ENCODE measurements around the gene TMPRSS11A. TPM values are rescaled to one million over a fixed set of nuclear protein-coding genes. Genes with fewer than 3 reads are reported as not detected.

The TMPRSS11A gene
- total and polyA plus RNA-seq, 4 donors = not detected

DNA sequence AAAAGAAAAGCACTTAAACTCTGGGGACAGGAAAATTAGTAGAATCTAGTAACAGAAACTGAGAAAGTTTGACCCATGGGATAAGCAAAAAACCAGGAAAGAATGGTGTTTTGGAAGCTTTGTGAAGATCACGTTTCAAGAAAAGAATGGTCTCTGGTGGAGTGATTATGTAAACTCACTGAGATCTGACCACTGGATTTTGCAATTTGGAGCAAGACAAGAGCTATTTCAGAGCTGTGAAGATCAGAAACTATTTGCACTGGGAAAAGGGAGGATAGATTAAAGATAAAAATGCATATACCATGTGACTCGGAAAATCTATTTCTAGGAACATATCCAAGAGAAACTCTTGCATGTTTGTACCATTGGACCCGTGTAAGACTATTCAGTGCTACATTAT lies 83.8 kb downstream of the TMPRSS11A start:
- Histone ChIP-seq H3K27ac (ENCODE audit: low read depth in 1 of 2, low read length in 1 of 2) (no peak overlapping the region), H3K4me3 (no peak overlapping the region), H3K27me3 (ENCODE audit: control insufficient read depth in 3 of 3, insufficient read depth in 3 of 3, low read length in 2 of 3) (no peaks in the 10 kb centered on the region), H3K4me1 (ENCODE audit: control insufficient read depth in 5 of 5, insufficient read depth in 5 of 5, low read length in 5 of 5) (no peaks in the 10 kb centered on the region), H3K9me3 (ENCODE audit: control insufficient read depth in 4 of 4, insufficient read depth in 3 of 4, low read length in 3 of 4) (no peaks in the 10 kb centered on the region), H3K9ac (ENCODE audit: insufficient read depth in 1 of 2, low read length in 2 of 2) (no peak overlapping the region), H3K36me3 (ENCODE audit: control insufficient read depth in 4 of 4, insufficient read depth in 4 of 4, low read length in 4 of 4) (no peaks in the 10 kb centered on the region)
- no peak for DNase-seq
- ATAC-seq (ENCODE audit: insufficient read depth, low FRiP score) = no peak
- TF ChIP-seq, protein P1, sequence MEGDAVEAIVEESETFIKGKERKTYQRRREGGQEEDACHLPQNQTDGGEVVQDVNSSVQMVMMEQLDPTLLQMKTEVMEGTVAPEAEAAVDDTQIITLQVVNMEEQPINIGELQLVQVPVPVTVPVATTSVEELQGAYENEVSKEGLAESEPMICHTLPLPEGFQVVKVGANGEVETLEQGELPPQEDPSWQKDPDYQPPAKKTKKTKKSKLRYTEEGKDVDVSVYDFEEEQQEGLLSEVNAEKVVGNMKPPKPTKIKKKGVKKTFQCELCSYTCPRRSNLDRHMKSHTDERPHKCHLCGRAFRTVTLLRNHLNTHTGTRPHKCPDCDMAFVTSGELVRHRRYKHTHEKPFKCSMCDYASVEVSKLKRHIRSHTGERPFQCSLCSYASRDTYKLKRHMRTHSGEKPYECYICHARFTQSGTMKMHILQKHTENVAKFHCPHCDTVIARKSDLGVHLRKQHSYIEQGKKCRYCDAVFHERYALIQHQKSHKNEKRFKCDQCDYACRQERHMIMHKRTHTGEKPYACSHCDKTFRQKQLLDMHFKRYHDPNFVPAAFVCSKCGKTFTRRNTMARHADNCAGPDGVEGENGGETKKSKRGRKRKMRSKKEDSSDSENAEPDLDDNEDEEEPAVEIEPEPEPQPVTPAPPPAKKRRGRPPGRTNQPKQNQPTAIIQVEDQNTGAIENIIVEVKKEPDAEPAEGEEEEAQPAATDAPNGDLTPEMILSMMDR (IDR thresholded peaks at IDR 0.05; ENCODE audit: control extremely low read depth, extremely low read depth) = no peak
- WGBS, 2 donors = 68 to 81% methylated on average over 3 of the region's 3 CpGs

DNA sequence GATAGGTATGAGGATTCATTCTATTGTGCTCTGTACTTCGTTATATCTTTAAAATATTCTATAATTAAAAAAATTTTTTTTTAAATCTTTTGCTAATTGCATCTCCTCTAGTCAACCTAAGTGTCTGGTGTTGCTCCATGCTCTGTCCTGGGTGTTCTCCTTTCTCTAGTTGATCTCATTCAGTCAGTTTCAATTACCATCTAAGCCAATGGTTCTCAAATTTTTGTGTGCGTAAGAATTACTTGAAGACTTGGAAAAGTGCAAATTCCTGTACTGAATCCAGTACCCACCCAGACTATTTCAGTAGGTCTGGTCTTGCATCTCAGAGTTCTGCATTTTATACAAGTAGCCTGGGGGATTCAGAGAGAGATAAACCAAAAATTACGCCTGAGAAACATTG lies 86.2 kb downstream of the TMPRSS11A start:
- H3K4me1 ChIP-seq (ENCODE audit: control insufficient read depth in 5 of 5, insufficient read depth in 5 of 5, low read length in 5 of 5) = no peaks in the 10 kb centered on the region
- DNase-seq (no peak), ATAC-seq (ENCODE audit: insufficient read depth, low FRiP score) (no peak)
- H3K4me3 ChIP-seq = no peak overlapping the region
- no peaks in the 10 kb centered on the region for H3K36me3 ChIP-seq (ENCODE audit: control insufficient read depth in 4 of 4, insufficient read depth in 4 of 4, low read length in 4 of 4)
- no peak overlapping the region for H3K9ac ChIP-seq (ENCODE audit: insufficient read depth in 1 of 2, low read length in 2 of 2)
- no peaks in the 10 kb centered on the region for H3K9me3 ChIP-seq (ENCODE audit: control insufficient read depth in 4 of 4, insufficient read depth in 3 of 4, low read length in 3 of 4)
- TF ChIP-seq, protein P1 (IDR thresholded peaks at IDR 0.05; ENCODE audit: control extremely low read depth, extremely low read depth) = no peak
- H3K27ac ChIP-seq (ENCODE audit: low read depth in 1 of 2, low read length in 1 of 2) = no peak overlapping the region
- no peaks in the 10 kb centered on the region for H3K27me3 ChIP-seq (ENCODE audit: control insufficient read depth in 3 of 3, insufficient read depth in 3 of 3, low read length in 2 of 3)
- 78 to 94% methylated on average over 3 of the region's 3 CpGs for WGBS, 2 donors

DNA sequence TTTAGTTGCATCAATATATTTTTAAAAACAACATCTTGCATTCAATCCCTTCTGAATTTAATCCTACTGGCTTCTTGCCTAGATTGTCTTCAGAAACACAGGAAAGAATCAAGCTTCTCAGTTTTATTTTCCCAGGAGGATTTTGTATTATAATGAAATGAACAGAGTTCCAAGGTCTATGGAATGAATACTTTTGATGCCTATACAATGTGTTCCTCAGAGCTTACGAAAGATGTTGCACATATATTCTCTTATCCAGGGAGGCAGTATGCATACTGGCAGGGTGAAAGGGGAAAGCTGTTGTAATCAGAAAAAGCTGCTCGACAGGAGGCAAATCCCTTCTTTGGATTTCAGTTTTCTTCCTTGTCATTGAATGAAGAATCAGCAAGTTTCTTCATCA lies 88.3 kb downstream of the TMPRSS11A start:
- H3K36me3 ChIP-seq (ENCODE audit: control insufficient read depth in 4 of 4, insufficient read depth in 4 of 4, low read length in 4 of 4) = no peaks in the 10 kb centered on the region
- H3K27me3 ChIP-seq (ENCODE audit: control insufficient read depth in 3 of 3, insufficient read depth in 3 of 3, low read length in 2 of 3) = no peaks in the 10 kb centered on the region
- no peaks in the 10 kb centered on the region for H3K9me3 ChIP-seq (ENCODE audit: control insufficient read depth in 4 of 4, insufficient read depth in 3 of 4, low read length in 3 of 4)
- no peak overlapping the region for H3K27ac ChIP-seq (ENCODE audit: low read depth in 1 of 2, low read length in 1 of 2)
- H3K4me3 ChIP-seq = no peak overlapping the region
- H3K9ac ChIP-seq (ENCODE audit: insufficient read depth in 1 of 2, low read length in 2 of 2) = no peak overlapping the region
- 50 to 67% methylated on average over 2 of the region's 2 CpGs for WGBS, 2 donors
- TF ChIP-seq, protein P1 (IDR thresholded peaks at IDR 0.05; ENCODE audit: control extremely low read depth, extremely low read depth) = no peak
- no peak for DNase-seq
- no peak for ATAC-seq (ENCODE audit: insufficient read depth, low FRiP score)
- no peaks in the 10 kb centered on the region for H3K4me1 ChIP-seq (ENCODE audit: control insufficient read depth in 5 of 5, insufficient read depth in 5 of 5, low read length in 5 of 5)

DNA sequence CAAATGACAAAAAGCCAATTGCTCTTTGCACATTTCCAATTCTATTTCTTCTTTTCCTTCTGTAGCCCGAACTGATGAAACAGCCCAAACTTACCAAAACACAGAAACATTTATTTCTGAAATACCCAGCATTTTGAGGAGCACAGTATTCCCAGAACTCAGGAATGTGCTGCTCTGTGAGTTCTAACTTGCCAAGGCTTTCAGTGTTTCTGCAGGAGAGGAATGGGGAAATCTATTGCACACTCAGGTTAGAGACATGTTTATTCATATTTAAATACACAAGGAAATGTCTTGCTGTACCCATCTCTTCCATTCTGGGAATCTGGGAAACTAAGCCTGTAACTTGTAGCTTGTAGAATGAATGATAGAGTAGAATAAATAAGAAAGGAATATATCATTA lies 90.2 kb downstream of the TMPRSS11A start:
- DNase-seq (no peak), ATAC-seq (ENCODE audit: insufficient read depth, low FRiP score) (no peak)
- Histone ChIP-seq H3K27me3 (ENCODE audit: control insufficient read depth in 3 of 3, insufficient read depth in 3 of 3, low read length in 2 of 3) (no peaks in the 10 kb centered on the region), H3K9me3 (ENCODE audit: control insufficient read depth in 4 of 4, insufficient read depth in 3 of 4, low read length in 3 of 4) (no peaks in the 10 kb centered on the region), H3K27ac (ENCODE audit: low read depth in 1 of 2, low read length in 1 of 2) (no peak overlapping the region), H3K4me1 (ENCODE audit: control insufficient read depth in 5 of 5, insufficient read depth in 5 of 5, low read length in 5 of 5) (no peaks in the 10 kb centered on the region), H3K9ac (ENCODE audit: insufficient read depth in 1 of 2, low read length in 2 of 2) (no peak overlapping the region), H3K4me3 (no peak overlapping the region), H3K36me3 (ENCODE audit: control insufficient read depth in 4 of 4, insufficient read depth in 4 of 4, low read length in 4 of 4) (no peaks in the 10 kb centered on the region)
- TF ChIP-seq, protein P1 (IDR thresholded peaks at IDR 0.05; ENCODE audit: control extremely low read depth, extremely low read depth) = no peak
- 74 to 76% methylated on average over 1 of the region's 1 CpG for WGBS, 2 donors
